MCF 10A (cell line): Measurements from ENCODE around the gene SP140. TPM values are rescaled to one million over a fixed set of nuclear protein-coding genes. Genes with fewer than 3 reads are reported as not detected.
A peak's percentile ranks its signal among the peaks of the same experiment; 100 is the strongest.

Experiments
- BruUV-seq: library from RNA; stranded (reverse); fragments of 400-500 nt; replicated peaks from 2 replicates; lab custom pipeline; 2021; lab: Mats Ljungman, UMichigan
- CTCF ChIA-PET: fragments of 300-600 bp; sonication (Branson Sonifier 250); formaldehyde crosslinking; extraction: SDS; loops from one replicate; lab custom pipeline; 2021; ENCODE audit warnings: antibody characterized with exemption, inconsistent platforms; lab: Yijun Ruan, JAX
- POLR2A ChIA-PET: fragments of 300-600, 350-650 bp; sonication (Branson Sonifier 250); formaldehyde crosslinking; extraction: SDS; loops from one replicate; lab custom pipeline; 2020; ENCODE audit warnings: antibody characterized with exemption, inconsistent platforms; lab: Yijun Ruan, JAX
- DNase-seq: peaks from one replicate; pipeline ENCODE4 v3.0.0-alpha.2; 2018; ENCODE audit not compliant: unreplicated experiment
- H3K27ac Mint-ChIP-seq: one replicate; pipeline ENCODE4 v1.8.0; 2022; ENCODE audit warnings: mild to moderate bottlenecking, low read depth, mixed read lengths; ENCODE audit not compliant: unreplicated experiment
- H3K27me3 Mint-ChIP-seq: one replicate; pipeline ENCODE4 v1.8.0; 2022; ENCODE audit warnings: mixed read lengths; ENCODE audit not compliant: insufficient read depth, unreplicated experiment
- H3K36me3 Mint-ChIP-seq: one replicate; pipeline ENCODE4 v1.8.0; 2022; ENCODE audit warnings: mild to moderate bottlenecking, moderate library complexity, mixed read lengths; ENCODE audit not compliant: insufficient read depth, unreplicated experiment
- H3K4me1 Mint-ChIP-seq: one replicate; pipeline ENCODE4 v1.8.0; 2022; ENCODE audit warnings: mixed read lengths; ENCODE audit not compliant: insufficient read depth, unreplicated experiment
- H3K4me3 Mint-ChIP-seq: one replicate; pipeline ENCODE4 v1.8.0; 2022; ENCODE audit warnings: mild to moderate bottlenecking, moderate library complexity, mixed read lengths; ENCODE audit not compliant: unreplicated experiment
- H3K9me3 Mint-ChIP-seq: one replicate; pipeline ENCODE4 v1.8.0; 2022; ENCODE audit warnings: mixed read lengths; ENCODE audit not compliant: unreplicated experiment
- intact Hi-C: fragments of 100-400 bp; cut with micrococcal nuclease; formaldehyde crosslinking; loops from 2 replicates; pipeline ENCODE4 v1.14.1; 2022
- total RNA-seq: library from RNA; stranded (reverse); gene quantifications from 2 replicates; pipeline ENCODE4 v1.2.3, GENCODE V29; 2022
- TF ChIP-seq, protein P1 (sequence below): fragments of 200-600 bp; IDR thresholded peaks from one replicate; pipeline ENCODE4 v1.8.0; 2022; ENCODE audit warnings: antibody characterized with exemption, mild to moderate bottlenecking; ENCODE audit not compliant: unreplicated experiment

Gene SP140
- total RNA-seq, 1 experiment from 2014 or later: not detected

DNA sequence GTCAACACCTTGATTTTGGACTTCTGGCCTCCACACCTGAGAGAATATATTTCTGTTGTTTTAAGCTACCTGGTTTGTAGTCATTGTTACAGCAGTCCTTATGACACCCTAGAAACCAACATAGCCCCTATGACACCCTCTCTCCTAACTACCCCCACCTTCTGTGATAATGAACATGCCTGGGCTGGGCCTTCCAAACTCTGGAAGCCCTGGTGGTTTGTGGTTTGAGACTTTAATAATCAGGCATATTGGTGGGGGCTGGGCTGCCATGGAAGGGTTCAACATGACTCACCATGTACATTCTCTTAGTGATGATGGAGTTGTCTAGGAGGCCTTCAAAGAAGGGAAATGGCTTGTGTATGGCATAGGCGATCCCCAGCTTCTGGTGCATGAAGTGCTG is 9.0 kb upstream of the SP140 start:
- BruUV-seq: no TSS peak
- TF ChIP-seq, protein P1, sequence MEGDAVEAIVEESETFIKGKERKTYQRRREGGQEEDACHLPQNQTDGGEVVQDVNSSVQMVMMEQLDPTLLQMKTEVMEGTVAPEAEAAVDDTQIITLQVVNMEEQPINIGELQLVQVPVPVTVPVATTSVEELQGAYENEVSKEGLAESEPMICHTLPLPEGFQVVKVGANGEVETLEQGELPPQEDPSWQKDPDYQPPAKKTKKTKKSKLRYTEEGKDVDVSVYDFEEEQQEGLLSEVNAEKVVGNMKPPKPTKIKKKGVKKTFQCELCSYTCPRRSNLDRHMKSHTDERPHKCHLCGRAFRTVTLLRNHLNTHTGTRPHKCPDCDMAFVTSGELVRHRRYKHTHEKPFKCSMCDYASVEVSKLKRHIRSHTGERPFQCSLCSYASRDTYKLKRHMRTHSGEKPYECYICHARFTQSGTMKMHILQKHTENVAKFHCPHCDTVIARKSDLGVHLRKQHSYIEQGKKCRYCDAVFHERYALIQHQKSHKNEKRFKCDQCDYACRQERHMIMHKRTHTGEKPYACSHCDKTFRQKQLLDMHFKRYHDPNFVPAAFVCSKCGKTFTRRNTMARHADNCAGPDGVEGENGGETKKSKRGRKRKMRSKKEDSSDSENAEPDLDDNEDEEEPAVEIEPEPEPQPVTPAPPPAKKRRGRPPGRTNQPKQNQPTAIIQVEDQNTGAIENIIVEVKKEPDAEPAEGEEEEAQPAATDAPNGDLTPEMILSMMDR: no peak
- no peaks in the 10 kb centered on the region for H3K9me3 Mint-ChIP-seq
- CTCF ChIA-PET: interaction anchor here (0.7 to 1.1 kb wide), 3 partner anchors 9 to 208 kb away, joined by 3 to 5 read pairs (median 4); no protein-coding TSS in a partner anchor
- H3K4me1 Mint-ChIP-seq: peaks cover 14% of the 10 kb centered on the region
- H3K36me3 Mint-ChIP-seq: peaks cover 28% of the 10 kb centered on the region
- POLR2A ChIA-PET: no interaction called here
- no peak overlapping the region for H3K27ac Mint-ChIP-seq
- no peak for DNase-seq
- no peaks in the 10 kb centered on the region for H3K27me3 Mint-ChIP-seq
- H3K4me3 Mint-ChIP-seq: no peak overlapping the region
- intact Hi-C loops: no loop called here

DNA sequence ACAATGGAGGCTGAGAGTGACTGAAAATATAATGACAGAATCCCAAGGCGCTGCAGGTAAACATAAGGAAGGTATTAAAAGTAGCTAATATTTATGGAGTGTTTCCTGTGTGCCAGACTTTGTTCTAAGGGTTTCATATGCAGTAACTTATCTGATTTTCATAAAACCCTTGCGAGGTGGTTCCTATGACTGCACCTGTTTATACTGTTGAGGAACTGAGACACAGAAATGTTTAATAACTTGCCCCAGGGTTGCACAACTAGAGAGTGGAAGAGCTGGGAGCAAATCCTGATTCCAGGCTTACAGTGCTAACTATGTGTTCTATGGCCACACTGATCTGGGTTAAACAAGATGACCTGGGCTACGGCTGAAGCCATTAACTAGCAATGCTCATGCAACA is 8.1 kb upstream of the SP140 start:
- peaks cover 14% of the 10 kb centered on the region for H3K4me1 Mint-ChIP-seq
- no peak overlapping the region for H3K27ac Mint-ChIP-seq
- intact Hi-C loops: no loop called here
- no peak for DNase-seq
- H3K4me3 Mint-ChIP-seq: no peak overlapping the region
- TF ChIP-seq, protein P1: no peak
- no TSS peak for BruUV-seq
- H3K27me3 Mint-ChIP-seq: no peaks in the 10 kb centered on the region
- peaks cover 24% of the 10 kb centered on the region for H3K36me3 Mint-ChIP-seq
- H3K9me3 Mint-ChIP-seq: no peaks in the 10 kb centered on the region
- ChIA-PET CTCF (interaction anchor here (0.7 kb wide), 1 partner anchor 486 kb away, joined by 3 read pairs; no protein-coding TSS in a partner anchor), POLR2A (interaction anchor here (0.5 to 0.6 kb wide), 2 partner anchors 296 to 346 kb away, joined by 4 read pairs; partner anchors contain the start of genes FBXO36 and TRIP12)

DNA sequence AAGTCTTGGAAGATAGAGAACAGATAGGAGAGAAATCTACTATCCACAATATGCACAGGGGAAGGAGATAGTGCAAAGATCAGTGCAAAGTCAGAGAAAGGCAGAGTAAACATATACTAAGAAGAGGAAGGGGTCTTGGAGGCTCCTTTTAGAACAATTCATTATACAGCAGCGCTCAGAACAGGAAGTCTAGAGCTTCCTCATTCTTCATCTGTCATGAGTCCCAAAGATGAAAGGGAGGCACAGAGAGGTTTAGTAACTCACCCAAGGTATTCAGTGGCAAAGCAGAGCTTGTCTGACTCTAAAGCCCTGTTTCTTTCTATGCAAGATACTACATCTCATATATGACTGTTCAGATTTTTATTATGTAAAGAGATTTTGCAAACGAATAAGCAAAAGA is 7.1 kb upstream of the SP140 start:
- Mint-ChIP-seq H3K9me3 (no peaks in the 10 kb centered on the region), H3K36me3 (peaks cover 18% of the 10 kb centered on the region), H3K4me3 (peak overlapping the region; percentile 87), H3K27ac (no peak overlapping the region), H3K27me3 (no peaks in the 10 kb centered on the region), H3K4me1 (peaks cover 14% of the 10 kb centered on the region)
- TF ChIP-seq, protein P1: no peak
- DNase-seq: no peak
- ChIA-PET CTCF (no interaction called here), POLR2A (interaction anchor here (0.7 to 3.0 kb wide), 2 partner anchors 109 to 165 kb away, joined by 3 to 24 read pairs; partner anchors contain the start of gene SP140L)
- intact Hi-C loops: no loop called here
- no TSS peak for BruUV-seq

DNA sequence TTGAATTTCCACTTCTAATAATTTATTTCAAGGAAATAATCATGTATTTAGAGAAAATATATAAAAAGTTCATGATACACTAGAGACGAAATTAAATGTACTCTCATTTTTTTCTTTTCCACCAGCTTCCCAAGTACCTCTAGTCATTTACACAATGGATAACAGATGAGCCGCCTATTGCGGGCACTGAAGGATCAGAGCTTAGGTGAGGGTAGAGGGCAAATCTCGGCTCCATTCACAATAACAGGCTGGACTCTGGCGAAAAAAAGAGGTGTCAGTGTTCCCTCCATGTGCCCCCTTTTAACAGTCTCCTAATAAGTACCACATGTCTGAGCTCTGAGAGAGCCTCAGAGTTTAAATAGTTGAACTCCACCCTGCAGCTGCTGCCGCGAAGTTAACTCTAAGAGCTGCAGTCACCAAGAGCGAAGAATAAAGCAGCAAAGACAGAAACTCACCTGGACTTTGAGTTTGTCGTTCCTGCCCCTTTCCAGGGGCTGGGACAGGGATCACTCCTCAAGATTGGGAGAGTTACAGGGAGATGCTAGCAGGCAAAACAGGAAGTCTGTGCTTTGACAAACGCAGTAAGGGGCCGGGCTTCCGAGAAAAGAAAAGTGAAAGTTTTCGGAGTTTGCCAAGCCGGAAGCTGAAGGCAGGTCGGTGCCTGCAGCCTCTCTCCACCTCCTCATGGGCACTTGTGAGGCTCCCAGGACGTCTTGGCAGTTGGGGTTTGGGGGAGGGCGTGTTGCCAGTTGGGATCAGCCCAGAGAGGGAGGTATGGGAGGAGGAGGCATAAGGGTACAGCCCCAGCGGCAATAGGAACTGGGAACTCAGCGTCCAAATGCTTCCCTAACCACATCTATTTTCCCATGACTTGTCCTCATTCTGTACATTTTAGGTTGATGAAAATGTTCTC is 5.9 kb upstream of the SP140 start, which contains the start of gene SP110:
Gene SP110 (minus strand): TSS at position 566 of the 913 bp plus-strand sequence. CDS start 3,057 bp downstream, outside the sequence.
- TSS peak; percentile 62 for BruUV-seq
- ChIA-PET CTCF (interaction anchor here (0.7 kb wide), 1 partner anchor 9 kb away, joined by 3 read pairs; no protein-coding TSS in a partner anchor), POLR2A (interaction anchor here (0.6 to 3.0 kb wide), 12 partner anchors 8 to 574 kb away, joined by 3 to 24 read pairs (median 5); partner anchors contain the start of genes FBXO36, SP140L and TRIP12)
- Mint-ChIP-seq H3K36me3 (peaks cover 17% of the 10 kb centered on the region), H3K4me3 (peak within 1 kb of the TSS; percentile 87), H3K9me3 (no peaks in the 10 kb centered on the region), H3K27ac (peak within 1 kb of the TSS; percentile 80), H3K27me3 (no peaks in the 10 kb centered on the region), H3K4me1 (peaks cover 14% of the 10 kb centered on the region)
- TF ChIP-seq, protein P1: no peak
- DNase-seq: peak; percentile 97
- intact Hi-C loops: loop anchor here (5.0 kb wide), 1 partner anchor 108 kb away; the partner anchor contains the start of gene SP140L
